Spleen (tissue), 11 donors: ENCODE data around the gene TOPAZ1. TPM values are rescaled to one million over a fixed set of nuclear protein-coding genes. Genes with fewer than 3 reads are reported as not detected.

Experiments used
- DNase-seq: peaks from one replicate; pipeline ENCODE4 v3.0.0-alpha.2; 2020
- H3K27ac ChIP-seq, 8 donors: fragments of 200-600 bp; sonication (generic) in 7 of 8; 1 replicate in 4 of 8; 2 replicates in 4 of 8; pipeline versions ENCODE4 v1.5.0 to v1.8.0; 2016 to 2021; ENCODE audit warnings: inconsistent platforms in 4 of 8, mild to moderate bottlenecking in 4 of 8, moderate library complexity in 1 of 8
- H3K27me3 ChIP-seq, 7 donors: fragments of 200-600 bp; sonication (generic) in 6 of 7; replicated peaks in 1 of 7; 1 replicate in 4 of 7; 2 replicates in 3 of 7; pipeline versions ENCODE4 v1.5.0 to v1.8.0; 2016 to 2021; ENCODE audit warnings: inconsistent platforms in 3 of 7, mild to moderate bottlenecking in 1 of 7
- H3K36me3 ChIP-seq, 6 donors: fragments of 200-600 bp; sonication (generic) in 5 of 6; 1 replicate in 4 of 6; 2 replicates in 2 of 6; pipeline versions ENCODE4 v1.5.0 to v1.8.0; 2016 to 2021; ENCODE audit warnings: inconsistent platforms in 2 of 6
- H3K4me1 ChIP-seq, 6 donors: fragments of 200-600 bp; sonication (generic) in 5 of 6; 1 replicate in 3 of 6; 2 replicates in 3 of 6; pipeline versions ENCODE4 v1.5.0 to v1.8.0; 2016 to 2021; ENCODE audit warnings: inconsistent platforms in 3 of 6
- H3K4me3 ChIP-seq, 8 donors: fragments of 200-600 bp; sonication (generic) in 7 of 8; 1 replicate in 4 of 8; 2 replicates in 4 of 8; pipeline versions ENCODE4 v1.5.0 to v1.8.0; 2016 to 2021; ENCODE audit warnings: inconsistent platforms in 4 of 8, mild to moderate bottlenecking in 4 of 8, moderate library complexity in 2 of 8
- H3K9me3 ChIP-seq, 8 donors: fragments of 200-600 bp; sonication (generic) in 7 of 8; 1 replicate in 4 of 8; 2 replicates in 4 of 8; pipeline versions ENCODE4 v1.5.0 to v1.8.0; 2016 to 2021; ENCODE audit warnings: inconsistent platforms in 4 of 8
- POLR2A ChIP-seq, 3 donors: fragments of 450-650 bp; IDR thresholded peaks; one replicate each; pipeline ENCODE4 v1.5.1; 2017; ENCODE audit warnings: antibody characterized with exemption in 3 of 3, mild to moderate bottlenecking in 1 of 3
- POLR2AphosphoS5 ChIP-seq, 3 donors: sonication (generic); formaldehyde crosslinking; IDR thresholded peaks; one replicate each; pipeline ENCODE4 v1.5.1; 2017; ENCODE audit warnings: antibody characterized with exemption in 3 of 3
- WGBS, 5 donors: extraction: QIAGEN DNeasy Blood & Tissue Kit in 3 of 5; methylation state at CpG; one replicate each; pipeline versions ENCODE4 v1.1.5 to v1.1.7; 2013 to 2018; 5-methylcytosine and 5-hydroxymethylcytosine counted together
- intact Hi-C: fragments of 100-400 bp; cut with DNase I; formaldehyde crosslinking; loops from one replicate; pipeline ENCODE4 v1.15.0; 2023; ENCODE audit warnings: low total_unique reads
- polyA plus RNA-seq, 3 donors: library from polyadenylated mRNA; stranded (reverse); fragments of 200-250 nt; gene quantifications; one replicate each; pipeline ENCODE4 v1.2.1, GENCODE V29; 2013
- total RNA-seq, 7 donors: library from RNA; depleted of rRNA in 3 of 7; stranded (reverse); fragments of >200 nt in 3 of 7; fragmentation: NEBNext Ultra II Directional in 4 of 7; extraction: Animal tissue kit (Norgen Biotek cat#: 25700) in 4 of 7; gene quantifications; one replicate each; pipeline versions ENCODE4 v1.1.0 to v1.2.1, GENCODE V29; 2016 to 2021
- TF ChIP-seq, protein P1 (sequence below), 11 experiments: fragments of 200-600 bp in 7 of 11; fragments of 450-650 bp in 4 of 11; sonication (generic) in 4 of 11; IDR thresholded peaks in 8 of 11; conservative IDR thresholded peaks in 3 of 11; 1 replicate in 7 of 11; 2 replicates in 4 of 11; pipeline versions ENCODE4 v1.4.0 to v1.8.0; 2016 to 2021; ENCODE audit warnings: antibody characterized with exemption in 11 of 11, inconsistent platforms in 4 of 11, mild to moderate bottlenecking in 1 of 11
- donor health status: healthy with polysubstance abuse.
- donor health status: DM: no; HTN: no; CAD: no; lungs with moderate emphysema.
- donor health status: DM: no; HTN: no; CAD: no.
- donor health status: Bipolar disorder and iron deficiency.
- donor health status: healthy.
- donor health status: DM: no; HTN: no; CAD: no.
- donor health status: DM: yes; HTN: yes; CAD: no.

Gene TOPAZ1
- total and polyA plus RNA-seq, 10 donors: not detected

DNA sequence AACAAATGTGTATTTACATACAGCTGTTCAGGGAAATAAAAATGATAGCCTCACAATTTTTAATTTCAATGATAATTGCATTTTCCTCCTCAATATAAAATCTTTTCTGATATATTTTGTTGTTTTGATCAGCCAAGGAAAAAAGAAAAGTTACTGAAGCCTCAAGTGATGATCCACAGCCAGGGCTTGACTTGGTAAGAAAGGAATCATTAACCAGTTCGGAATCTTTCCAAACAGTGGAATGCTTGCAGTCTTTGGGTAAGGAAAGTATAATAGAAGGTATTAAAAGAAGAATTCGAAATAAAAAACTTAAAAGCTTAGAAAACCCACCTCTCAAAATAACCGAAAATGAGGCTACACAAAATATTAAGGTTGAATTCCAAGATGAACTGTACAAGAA, 1.0 kb downstream of the TOPAZ1 start:
- DNase-seq: no peak
- no peaks in the 10 kb centered on the region for H3K4me1 ChIP-seq
- WGBS, 5 donors: 83 to 87% (median 85%) methylated on average over 3 of the region's 3 CpGs
- TF ChIP-seq, protein P1, sequence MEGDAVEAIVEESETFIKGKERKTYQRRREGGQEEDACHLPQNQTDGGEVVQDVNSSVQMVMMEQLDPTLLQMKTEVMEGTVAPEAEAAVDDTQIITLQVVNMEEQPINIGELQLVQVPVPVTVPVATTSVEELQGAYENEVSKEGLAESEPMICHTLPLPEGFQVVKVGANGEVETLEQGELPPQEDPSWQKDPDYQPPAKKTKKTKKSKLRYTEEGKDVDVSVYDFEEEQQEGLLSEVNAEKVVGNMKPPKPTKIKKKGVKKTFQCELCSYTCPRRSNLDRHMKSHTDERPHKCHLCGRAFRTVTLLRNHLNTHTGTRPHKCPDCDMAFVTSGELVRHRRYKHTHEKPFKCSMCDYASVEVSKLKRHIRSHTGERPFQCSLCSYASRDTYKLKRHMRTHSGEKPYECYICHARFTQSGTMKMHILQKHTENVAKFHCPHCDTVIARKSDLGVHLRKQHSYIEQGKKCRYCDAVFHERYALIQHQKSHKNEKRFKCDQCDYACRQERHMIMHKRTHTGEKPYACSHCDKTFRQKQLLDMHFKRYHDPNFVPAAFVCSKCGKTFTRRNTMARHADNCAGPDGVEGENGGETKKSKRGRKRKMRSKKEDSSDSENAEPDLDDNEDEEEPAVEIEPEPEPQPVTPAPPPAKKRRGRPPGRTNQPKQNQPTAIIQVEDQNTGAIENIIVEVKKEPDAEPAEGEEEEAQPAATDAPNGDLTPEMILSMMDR (IDR thresholded peaks at IDR 0.05 in 8 of 11, conservative IDR thresholded peaks at IDR 0.05 in 3 of 11): no peak
- TF ChIP-seq POLR2AphosphoS5 (IDR thresholded peaks at IDR 0.05) (no peak), POLR2A (IDR thresholded peaks at IDR 0.05) (no peak)
- H3K9me3 ChIP-seq: peaks cover 0 to 23% (median 9%) of the 10 kb centered on the region in 8 donors
- no peaks in the 10 kb centered on the region for H3K36me3 ChIP-seq
- H3K27me3 ChIP-seq: peaks cover 0 to 70% (median 14%) of the 10 kb centered on the region in 7 donors
- intact Hi-C loops: no loop called here
- H3K4me3 ChIP-seq: no peak overlapping the region
- H3K27ac ChIP-seq: no peak overlapping the region

DNA sequence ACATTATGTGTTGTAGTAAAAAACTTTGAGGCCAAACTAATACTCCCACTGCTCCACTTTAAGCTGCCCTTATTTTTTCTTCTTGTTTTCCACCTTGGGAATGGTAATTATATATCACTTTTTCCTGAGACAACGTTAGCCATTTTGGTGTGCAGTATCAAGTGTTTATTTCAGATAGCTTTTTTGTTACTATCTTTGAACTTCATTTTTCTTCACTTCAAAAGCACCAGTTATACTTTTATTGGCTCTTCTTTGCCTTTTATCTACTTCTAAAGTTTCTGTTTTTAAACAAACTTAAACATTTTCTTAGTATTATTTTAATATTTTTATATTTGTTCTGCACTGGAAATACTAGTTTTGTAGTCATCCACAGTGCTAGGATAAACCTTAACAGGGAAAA, 6.5 kb downstream of the TOPAZ1 start:
- WGBS, 5 donors: 61 to 94% (median 80%) methylated on average over 1 of the region's 1 CpG
- DNase-seq: no peak
- intact Hi-C loops: no loop called here
- Histone ChIP-seq H3K27ac (no peak overlapping the region), H3K4me3 (no peak overlapping the region), H3K36me3 (no peaks in the 10 kb centered on the region), H3K4me1 (peaks cover 0 to 3% (median 0%) of the 10 kb centered on the region in 6 donors), H3K27me3 (peaks cover 0 to 55% (median 0%) of the 10 kb centered on the region in 7 donors), H3K9me3 (peaks cover 3 to 38% (median 27%) of the 10 kb centered on the region in 8 donors)
- TF ChIP-seq, protein P1 (IDR thresholded peaks at IDR 0.05 in 8 of 11, conservative IDR thresholded peaks at IDR 0.05 in 3 of 11): no peak

DNA sequence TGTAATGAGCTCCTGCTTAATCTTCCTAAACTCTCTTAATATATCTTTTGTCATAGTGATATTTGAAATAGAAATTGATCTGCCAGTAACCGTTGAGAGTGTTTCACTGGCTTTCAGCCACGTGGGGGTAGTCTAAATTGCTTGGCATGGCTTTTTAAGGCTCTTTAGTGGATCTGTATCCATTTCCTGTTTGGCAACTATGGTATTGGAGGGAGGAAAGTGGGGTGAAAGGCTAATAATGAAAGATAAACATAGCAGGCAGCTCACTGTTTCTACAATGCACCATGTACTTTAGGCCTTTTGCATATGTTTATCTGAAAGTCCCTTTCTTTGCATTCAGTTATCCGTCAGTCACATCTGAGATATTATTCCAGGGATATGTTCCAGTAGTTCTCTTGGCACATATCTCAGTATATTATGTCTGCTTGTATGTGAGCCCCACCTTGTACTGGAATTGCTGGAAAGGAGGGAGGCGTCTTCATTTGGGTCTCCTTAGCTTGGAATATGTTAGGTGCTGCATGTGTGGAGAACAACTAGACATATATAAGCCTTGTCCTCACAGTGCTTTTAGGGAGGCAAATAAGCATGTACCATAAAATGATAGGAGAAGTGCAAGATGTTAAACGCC, 10.8 kb downstream of the TOPAZ1 start:
- TF ChIP-seq, protein P1 (IDR thresholded peaks at IDR 0.05 in 8 of 11, conservative IDR thresholded peaks at IDR 0.05 in 3 of 11): no peak
- TF ChIP-seq POLR2AphosphoS5 (IDR thresholded peaks at IDR 0.05) (no peak), POLR2A (IDR thresholded peaks at IDR 0.05) (no peak)

DNA sequence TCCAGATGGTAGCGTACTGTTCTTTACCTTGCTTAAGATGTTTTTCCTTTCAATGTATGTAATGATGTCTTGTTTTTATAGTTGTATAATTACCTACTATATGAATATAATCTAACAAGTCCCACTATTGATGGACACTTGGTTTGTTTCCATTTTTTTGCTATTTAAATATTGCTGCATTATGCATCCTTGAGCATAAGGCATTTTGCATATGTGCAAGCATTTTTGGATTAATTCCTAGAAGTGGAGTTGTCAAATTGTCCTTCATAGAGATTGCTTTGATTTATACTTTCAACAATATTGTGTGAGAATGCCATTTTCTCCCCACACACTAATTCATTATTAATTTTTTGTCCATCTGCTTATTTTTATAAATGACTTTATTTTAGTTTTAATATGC, 17.7 kb downstream of the TOPAZ1 start:
- H3K27me3 ChIP-seq: peaks cover 0 to 9% (median 0%) of the 10 kb centered on the region in 7 donors
- no peak overlapping the region for H3K4me3 ChIP-seq
- TF ChIP-seq, protein P1 (IDR thresholded peaks at IDR 0.05 in 8 of 11, conservative IDR thresholded peaks at IDR 0.05 in 3 of 11): no peak
- no peak for TF ChIP-seq POLR2A (IDR thresholded peaks at IDR 0.05)
- no peak for TF ChIP-seq POLR2AphosphoS5 (IDR thresholded peaks at IDR 0.05)
- H3K36me3 ChIP-seq: no peaks in the 10 kb centered on the region
- peaks cover 0 to 3% (median 0%) of the 10 kb centered on the region in 8 donors for H3K9me3 ChIP-seq
- H3K27ac ChIP-seq: no peak overlapping the region
- H3K4me1 ChIP-seq: no peaks in the 10 kb centered on the region
- intact Hi-C loops: no loop called here
- WGBS, 5 donors: 88 to 98% (median 97%) methylated on average over 1 of the region's 1 CpG
- no peak for DNase-seq

More for the DNA sequence above, 10.8 kb downstream of the TOPAZ1 start:
- intact Hi-C loops: no loop called here
- Histone ChIP-seq H3K36me3 (no peaks in the 10 kb centered on the region), H3K27ac (no peak overlapping the region), H3K27me3 (peaks cover 0 to 26% (median 0%) of the 10 kb centered on the region in 7 donors), H3K4me1 (peaks cover 0 to 3% (median 0%) of the 10 kb centered on the region in 6 donors), H3K9me3 (peaks cover 3 to 25% (median 24%) of the 10 kb centered on the region in 8 donors), H3K4me3 (no peak overlapping the region)
- WGBS, 5 donors: 55 to 77% (median 66%) methylated on average over 5 of the region's 5 CpGs
- no peak for DNase-seq
